Bronchial epithelial cell (primary cell): ENCODE measurements around the gene ZBTB17. TPM values are rescaled to one million over a fixed set of nuclear protein-coding genes. Genes with fewer than 3 reads are reported as not detected.

Experiments used
- DNase-seq: peaks from one replicate; pipeline ENCODE4 v3.0.0-alpha.2; 2010; ENCODE audit warnings: low read depth
- FAIRE-seq: peaks from 2 replicates; lab custom pipeline; 2011; peaks lifted over from hg19 to GRCh38; lab: Jason Lieb, UNC
- H3K27me3 ChIP-seq: 2 replicates; pipeline ENCODE4 v1.5.1; 2011; ENCODE audit warnings: low read length; ENCODE audit not compliant: control insufficient read depth, insufficient read depth
- H3K36me3 ChIP-seq: 2 replicates; pipeline ENCODE4 v1.5.1; 2011; ENCODE audit warnings: low read length; ENCODE audit not compliant: control insufficient read depth, insufficient read depth
- H3K4me3 ChIP-seq: 2 replicates; pipeline ENCODE4 v1.5.1; 2011; ENCODE audit warnings: mild to moderate bottlenecking, low read depth, low read length, control low read depth
- CTCF ChIP-seq: IDR thresholded peaks from 2 replicates; pipeline ENCODE4 v1.5.1; 2011; ENCODE audit warnings: mild to moderate bottlenecking, moderate library complexity, low read length, control low read depth, inconsistent platforms; ENCODE audit not compliant: insufficient read depth, severe bottlenecking
- total RNA-seq: library from RNA; depleted of rRNA; stranded (reverse); fragments of >200 nt; gene quantifications from 2 replicates; pipeline ENCODE4 v1.2.1, GENCODE V29; 2014

ZBTB17 gene
- total RNA-seq, 1 donor from 2014 or later, result 33.7 TPM

GRCh38 chr1:15936025-15936424, 39.9 kb downstream of the ZBTB17 start:
- Histone ChIP-seq H3K4me3 (no peak overlapping the region), H3K36me3 (peaks cover 37% of the 10 kb centered on the region), H3K27me3 (no peaks in the 10 kb centered on the region)
- TF ChIP-seq CTCF, result no peak
- no peak for FAIRE-seq
- DNase-seq, result no peak

- peak; percentile 68 for FAIRE-seq
- Histone ChIP-seq H3K27me3 (no peaks in the 10 kb centered on the region), H3K36me3 (peaks cover 37% of the 10 kb centered on the region), H3K4me3 (no peak overlapping the region)
- no peak for TF ChIP-seq CTCF
- DNase-seq, result no peak
Observed at GRCh38 chr1:15935056-15935950, 40.6 kb downstream of the ZBTB17 start.

- no peak for TF ChIP-seq CTCF
- no peaks in the 10 kb centered on the region for H3K27me3 ChIP-seq
- no peak overlapping the region for H3K4me3 ChIP-seq
- no peak for DNase-seq
- H3K36me3 ChIP-seq, result peaks cover 41% of the 10 kb centered on the region
- FAIRE-seq, result no peak
Observed at GRCh38 chr1:15934211-15935055, 41.5 kb downstream of the ZBTB17 start.

GRCh38 chr1:15933684-15934083, 42.2 kb downstream of the ZBTB17 start:
- no peaks in the 10 kb centered on the region for H3K27me3 ChIP-seq
- DNase-seq (no peak), FAIRE-seq (no peak)
- peaks cover 44% of the 10 kb centered on the region for H3K36me3 ChIP-seq
- TF ChIP-seq CTCF, result no peak
- no peak overlapping the region for H3K4me3 ChIP-seq

- peaks cover 44% of the 10 kb centered on the region for H3K36me3 ChIP-seq
- no peak for FAIRE-seq
Observed at GRCh38 chr1:15932612-15933011, 43.3 kb downstream of the ZBTB17 start.

More at GRCh38 chr1:15932612-15933011, 43.3 kb downstream of the ZBTB17 start:
- no peak for TF ChIP-seq CTCF
- H3K27me3 ChIP-seq, result no peaks in the 10 kb centered on the region
- no peak for DNase-seq
- no peak overlapping the region for H3K4me3 ChIP-seq
